Activated naive CD4-positive, alpha-beta T cell treated with anti-CD3 and anti-CD28 coated beads, Interleukin-2, amount 50 U/mL, for 24 hours (primary cell): ENCODE measurements around the gene APOL4.
"Not testable (repeated sequence)": the region's sequence is repeated elsewhere in the genome, so short reads cannot be mapped to it uniquely, and the experiment has no call there.

Source experiments
- H3K27ac Mint-ChIP-seq: one replicate; pipeline ENCODE4 v1.8.0; 2021; ENCODE audit warnings: mild to moderate bottlenecking, mixed read lengths
- H3K27me3 Mint-ChIP-seq: one replicate; pipeline ENCODE4 v1.8.0; 2021; ENCODE audit warnings: mixed read lengths
- H3K36me3 Mint-ChIP-seq: one replicate; pipeline ENCODE4 v1.8.0; 2021; ENCODE audit warnings: mixed read lengths
- H3K4me1 Mint-ChIP-seq: one replicate; pipeline ENCODE4 v1.8.0; 2021; ENCODE audit warnings: mixed read lengths
- H3K4me3 Mint-ChIP-seq: one replicate; pipeline ENCODE4 v1.8.0; 2021; ENCODE audit warnings: mild to moderate bottlenecking, mixed read lengths
- H3K9me3 Mint-ChIP-seq: one replicate; pipeline ENCODE4 v1.8.0; 2021; ENCODE audit warnings: mixed read lengths

The APOL4 gene

DNA sequence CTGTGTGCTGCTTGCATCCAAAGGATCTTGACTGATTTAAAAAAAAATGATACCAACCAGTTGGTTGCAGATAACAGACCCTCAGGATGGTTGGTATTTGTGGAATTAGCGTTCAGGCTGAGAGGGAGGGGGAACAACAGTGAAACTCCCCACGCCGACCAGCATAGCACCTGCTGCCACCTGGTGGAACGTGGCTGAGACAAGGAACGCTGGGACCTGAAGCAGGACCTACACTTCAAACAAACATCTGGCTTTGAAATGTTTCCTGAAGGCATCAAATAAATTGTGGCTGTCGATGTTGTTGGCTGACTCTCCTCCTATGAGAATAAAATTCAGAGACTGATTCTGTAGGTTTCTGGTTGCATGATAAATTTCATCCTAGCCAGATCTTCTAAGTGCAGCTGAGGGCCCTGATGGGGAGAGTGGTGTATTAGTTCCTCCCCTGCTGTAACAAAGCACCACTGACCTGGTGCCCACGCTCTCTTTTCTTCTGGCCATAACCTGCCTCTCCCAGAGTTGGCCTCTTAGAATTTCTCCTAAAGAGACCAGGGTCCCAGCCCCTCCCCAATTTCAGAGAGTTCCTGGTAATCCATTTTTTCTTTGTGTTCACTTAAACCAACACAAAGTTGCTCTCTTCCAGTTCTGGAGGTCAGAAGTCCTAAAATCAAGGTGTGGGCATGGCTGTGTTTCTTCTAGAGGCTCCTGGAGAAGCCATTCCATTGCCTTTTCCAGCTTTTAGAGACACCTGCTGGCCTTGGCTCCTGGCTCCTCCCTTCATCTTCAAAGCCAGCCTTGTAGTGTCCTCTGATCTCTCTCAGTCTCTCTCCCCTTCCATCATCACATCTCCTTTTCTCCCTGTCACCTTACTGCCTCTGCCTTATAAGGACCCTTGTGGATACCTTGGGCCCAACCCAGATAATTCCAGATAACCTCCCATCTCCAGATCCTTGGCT is 20.5 kb upstream of the APOL4 start:
- Mint-ChIP-seq H3K4me1 (peaks cover 24% of the 10 kb centered on the region), H3K9me3 (no peaks in the 10 kb centered on the region), H3K27ac (peak overlapping the region; percentile 43), H3K36me3 (peaks cover 3% of the 10 kb centered on the region), H3K4me3 (peak overlapping the region; percentile 69), H3K27me3 (no peaks in the 10 kb centered on the region)

DNA sequence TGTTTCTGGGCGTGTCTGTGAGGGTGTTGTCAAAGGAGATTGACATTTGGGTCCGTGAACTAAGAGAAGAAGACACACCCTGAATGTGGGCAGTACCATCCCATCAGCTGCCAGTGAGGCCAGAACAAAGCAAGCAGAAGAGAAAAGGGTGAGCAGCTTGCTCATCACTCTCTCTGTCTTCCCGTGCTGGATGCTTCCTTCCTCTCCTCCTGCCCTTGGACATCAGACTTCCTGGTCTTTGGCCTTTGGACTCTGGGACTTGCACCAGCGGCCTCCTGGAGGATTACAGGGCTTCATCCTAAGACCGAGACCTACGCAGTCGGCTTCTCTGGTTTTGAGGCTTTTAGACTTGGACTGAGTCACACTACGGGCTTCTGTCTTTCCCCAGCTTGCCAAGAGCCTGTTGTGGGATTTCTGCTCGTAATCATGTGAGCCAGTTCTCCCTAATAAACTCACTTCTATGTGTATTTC is 18.9 kb upstream of the APOL4 start:
- peaks cover 24% of the 10 kb centered on the region for H3K4me1 Mint-ChIP-seq
- H3K27ac Mint-ChIP-seq: no peak overlapping the region
- H3K9me3 Mint-ChIP-seq: no peaks in the 10 kb centered on the region
- no peaks in the 10 kb centered on the region for H3K36me3 Mint-ChIP-seq
- H3K27me3 Mint-ChIP-seq: no peaks in the 10 kb centered on the region
- no peak overlapping the region for H3K4me3 Mint-ChIP-seq

DNA sequence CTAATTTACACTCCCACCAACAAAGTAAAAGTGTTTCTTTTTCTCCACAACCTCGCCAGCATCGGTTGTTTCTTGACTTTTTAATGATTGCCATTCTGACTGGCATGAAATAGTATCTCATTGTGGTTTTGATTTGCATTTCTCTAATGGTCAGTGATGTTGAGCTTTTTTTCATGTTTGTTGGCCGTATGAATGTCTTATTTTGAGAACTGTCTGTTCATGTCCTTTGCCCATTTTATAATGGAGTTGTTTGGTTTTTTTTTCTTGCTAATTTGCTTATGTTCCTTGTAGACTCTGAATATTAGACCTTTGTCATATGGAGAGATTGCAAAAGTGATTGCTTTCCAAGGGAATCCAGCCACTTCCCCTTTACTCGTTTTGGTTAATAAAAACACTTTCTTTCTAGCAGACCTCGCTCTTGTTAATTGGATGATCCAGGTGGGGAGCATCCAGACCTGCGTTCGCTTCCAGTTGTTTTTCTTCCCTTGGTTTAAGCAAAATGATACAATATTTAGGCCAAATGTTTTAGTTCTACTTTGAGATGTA is 17.1 kb upstream of the APOL4 start:
- no peaks in the 10 kb centered on the region for H3K36me3 Mint-ChIP-seq
- H3K27ac Mint-ChIP-seq: no peak overlapping the region
- peaks cover 24% of the 10 kb centered on the region for H3K4me1 Mint-ChIP-seq
- no peaks in the 10 kb centered on the region for H3K27me3 Mint-ChIP-seq
- no peak overlapping the region for H3K4me3 Mint-ChIP-seq
- H3K9me3 Mint-ChIP-seq: no peaks in the 10 kb centered on the region

DNA sequence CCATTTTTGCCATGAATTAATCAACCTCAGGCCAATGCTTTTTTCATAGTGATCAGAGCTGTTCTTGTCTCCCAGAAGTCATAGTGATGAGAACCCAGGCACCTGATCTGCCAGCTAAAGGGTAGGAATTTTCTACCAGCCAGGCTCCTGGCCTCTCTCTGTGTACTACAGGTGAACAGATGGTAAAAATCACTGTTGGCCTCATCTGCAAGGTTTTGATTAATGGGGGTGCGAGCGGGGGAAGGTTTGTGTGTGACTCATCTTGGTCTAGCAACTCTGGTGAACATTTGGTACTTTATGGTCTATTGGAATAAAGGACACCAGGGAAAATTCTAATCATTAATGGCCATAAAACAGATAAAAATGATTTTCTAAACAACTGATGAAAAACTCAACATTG is 14.4 kb upstream of the APOL4 start:
- H3K27me3 Mint-ChIP-seq: peaks cover 5% of the 10 kb centered on the region
- no peak overlapping the region for H3K27ac Mint-ChIP-seq

DNA sequence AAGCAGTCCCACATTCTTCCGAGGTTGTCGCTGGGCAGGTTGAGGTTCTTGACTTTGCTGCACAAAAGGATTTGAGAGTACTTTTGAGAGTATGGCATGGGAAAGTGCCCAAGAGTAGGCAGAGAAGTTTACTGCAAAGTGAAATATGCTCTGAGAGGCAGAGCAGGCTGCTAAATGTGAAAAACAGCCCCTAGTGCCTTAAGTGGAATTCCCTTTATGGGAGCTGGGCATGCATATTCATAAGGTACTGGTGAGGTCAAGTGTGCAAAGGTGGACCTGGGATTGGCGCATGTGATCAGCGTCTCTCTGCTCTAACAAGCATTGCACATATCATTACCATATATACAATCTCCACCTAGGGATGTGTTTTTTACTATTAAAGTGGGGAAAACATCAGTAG is 12.0 kb upstream of the APOL4 start:
- Mint-ChIP-seq H3K27ac (no peak overlapping the region), H3K4me3 (no peak overlapping the region), H3K36me3 (peaks cover 5% of the 10 kb centered on the region), H3K4me1 (peaks cover 11% of the 10 kb centered on the region), H3K9me3 (peaks cover 9% of the 10 kb centered on the region), H3K27me3 (peaks cover 9% of the 10 kb centered on the region)

More for the DNA sequence above, 14.4 kb upstream of the APOL4 start:
- Mint-ChIP-seq H3K36me3 (no peaks in the 10 kb centered on the region), H3K4me3 (no peak overlapping the region), H3K9me3 (no peaks in the 10 kb centered on the region), H3K4me1 (peaks cover 10% of the 10 kb centered on the region)

DNA sequence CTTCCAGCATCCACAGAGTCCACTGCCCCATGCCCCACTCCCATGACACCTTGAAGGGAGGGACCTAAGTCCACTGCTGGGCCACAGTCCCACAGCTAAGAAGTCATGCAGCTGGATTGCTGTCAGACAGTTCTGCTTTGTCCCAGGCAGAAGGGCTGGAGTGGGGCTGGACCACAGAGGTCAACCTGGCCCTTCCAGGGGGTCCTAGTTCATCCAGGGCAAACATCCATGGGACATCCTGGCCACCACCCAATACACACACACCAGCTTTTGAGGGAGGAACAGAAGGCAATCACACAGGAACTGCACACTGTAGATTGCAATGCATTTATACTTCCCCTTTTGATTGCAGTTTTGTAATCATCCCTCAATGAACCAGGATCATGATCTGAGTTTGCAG is 11.3 kb upstream of the APOL4 start:
- Mint-ChIP-seq H3K4me1 (peaks cover 11% of the 10 kb centered on the region), H3K9me3 (peaks cover 9% of the 10 kb centered on the region), H3K27ac (no peak overlapping the region), H3K4me3 (no peak overlapping the region), H3K36me3 (peaks cover 5% of the 10 kb centered on the region), H3K27me3 (peaks cover 9% of the 10 kb centered on the region)

DNA sequence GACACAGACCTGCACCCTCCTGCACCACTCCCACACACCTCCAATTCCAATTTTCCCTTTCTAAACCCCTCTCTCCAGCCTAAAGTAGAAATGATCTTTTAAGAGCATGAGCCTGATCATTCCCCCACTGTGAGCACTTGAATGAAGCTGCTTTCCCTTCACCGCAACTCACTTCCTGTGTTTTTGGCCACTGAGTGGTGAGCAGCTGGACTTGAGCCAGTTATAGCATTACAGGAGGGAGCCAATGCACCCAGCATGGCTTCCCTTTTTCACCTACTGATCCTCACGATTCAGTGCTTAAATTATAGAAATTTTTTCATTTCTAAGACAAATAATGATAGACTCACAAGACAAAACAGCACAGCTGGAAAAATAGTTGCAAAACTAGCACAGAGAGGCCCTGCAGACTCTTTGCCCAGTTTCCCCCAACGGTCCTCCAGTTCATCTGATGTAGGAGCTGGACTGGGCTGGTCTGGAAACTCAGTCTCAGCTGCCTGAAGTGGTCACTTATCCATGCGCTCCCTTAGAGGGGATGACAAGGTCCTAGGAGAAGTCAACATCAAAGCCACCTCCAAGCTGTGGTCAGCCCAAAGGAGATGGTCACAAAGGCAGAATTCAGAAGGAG is 9.7 kb upstream of the APOL4 start:
- H3K9me3 Mint-ChIP-seq: peaks cover 9% of the 10 kb centered on the region
- peaks cover 9% of the 10 kb centered on the region for H3K27me3 Mint-ChIP-seq
- H3K4me1 Mint-ChIP-seq: peaks cover 11% of the 10 kb centered on the region
- peaks cover 5% of the 10 kb centered on the region for H3K36me3 Mint-ChIP-seq
- H3K27ac Mint-ChIP-seq: no peak overlapping the region
- H3K4me3 Mint-ChIP-seq: no peak overlapping the region

DNA sequence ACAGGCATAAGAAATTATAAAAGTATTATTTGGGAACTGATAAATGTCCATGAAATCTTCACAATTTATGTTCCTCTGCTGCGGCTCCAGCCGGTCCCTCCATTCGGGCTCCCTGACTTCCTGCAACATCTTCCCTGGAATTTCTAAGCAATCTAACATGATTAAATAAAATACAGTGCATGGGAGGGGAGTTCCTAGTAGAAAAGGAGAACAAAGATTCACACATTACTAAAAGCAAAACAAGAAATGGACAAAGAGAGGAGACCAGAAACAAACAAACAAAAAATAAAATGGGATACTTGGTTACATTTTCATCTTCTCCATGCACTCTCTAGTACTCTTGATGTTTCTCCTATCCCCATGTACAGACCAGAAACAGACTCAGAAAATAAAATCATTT is 8.6 kb upstream of the APOL4 start:
- Mint-ChIP-seq H3K36me3 (peaks cover 5% of the 10 kb centered on the region), H3K9me3 (peaks cover 9% of the 10 kb centered on the region), H3K27ac (no peak overlapping the region), H3K4me3 (no peak overlapping the region), H3K4me1 (peaks cover 11% of the 10 kb centered on the region), H3K27me3 (peaks cover 9% of the 10 kb centered on the region)

DNA sequence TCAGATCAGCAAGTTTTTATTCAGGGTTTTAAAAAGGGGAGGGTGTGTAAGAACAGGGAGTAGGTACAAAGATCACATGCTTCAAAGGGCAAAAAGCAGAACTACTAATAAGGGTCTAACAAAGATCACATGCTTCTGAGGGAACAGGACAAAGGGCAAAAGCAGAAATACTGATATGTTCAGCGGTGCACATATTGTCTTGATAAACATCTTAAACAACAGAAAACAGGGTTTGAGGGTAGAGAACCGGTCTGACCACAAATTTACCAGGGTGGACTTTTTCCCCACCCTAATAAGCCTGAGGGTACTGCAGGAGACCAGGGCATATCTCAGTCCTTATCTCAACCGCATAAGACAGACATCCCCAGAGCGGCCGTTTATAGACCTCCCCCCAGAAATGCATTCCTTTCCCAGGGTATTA is 7.9 kb upstream of the APOL4 start:
- H3K9me3 Mint-ChIP-seq, H3K27me3 Mint-ChIP-seq, H3K4me3 Mint-ChIP-seq, H3K27ac Mint-ChIP-seq, H3K36me3 Mint-ChIP-seq: not testable (repeated sequence)
- H3K4me1 Mint-ChIP-seq: peaks cover 11% of the 10 kb centered on the region

DNA sequence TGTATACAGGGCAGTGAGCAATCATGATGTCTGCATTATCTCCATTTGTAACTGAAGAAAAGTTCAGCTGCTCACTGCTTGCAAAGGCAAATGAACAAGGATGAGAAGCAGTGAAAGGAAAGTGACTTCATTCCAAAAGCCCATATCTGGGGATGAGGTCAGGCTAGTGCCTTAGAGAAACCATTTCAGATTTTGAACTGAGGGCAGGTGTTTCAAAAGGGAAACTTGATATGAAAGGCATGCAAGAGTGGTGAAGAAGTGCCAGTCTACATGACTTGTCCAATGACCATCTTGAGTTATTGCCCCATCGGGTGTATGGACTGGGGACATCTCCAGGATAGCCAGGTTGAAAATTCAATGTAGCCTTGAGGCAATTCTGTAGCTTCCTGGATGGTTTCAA is 7.3 kb upstream of the APOL4 start:
- Mint-ChIP-seq H3K4me1 (peaks cover 14% of the 10 kb centered on the region), H3K4me3 (no peak overlapping the region), H3K36me3 (peaks cover 5% of the 10 kb centered on the region), H3K27me3 (peaks cover 9% of the 10 kb centered on the region), H3K9me3 (peaks cover 9% of the 10 kb centered on the region), H3K27ac (no peak overlapping the region)

DNA sequence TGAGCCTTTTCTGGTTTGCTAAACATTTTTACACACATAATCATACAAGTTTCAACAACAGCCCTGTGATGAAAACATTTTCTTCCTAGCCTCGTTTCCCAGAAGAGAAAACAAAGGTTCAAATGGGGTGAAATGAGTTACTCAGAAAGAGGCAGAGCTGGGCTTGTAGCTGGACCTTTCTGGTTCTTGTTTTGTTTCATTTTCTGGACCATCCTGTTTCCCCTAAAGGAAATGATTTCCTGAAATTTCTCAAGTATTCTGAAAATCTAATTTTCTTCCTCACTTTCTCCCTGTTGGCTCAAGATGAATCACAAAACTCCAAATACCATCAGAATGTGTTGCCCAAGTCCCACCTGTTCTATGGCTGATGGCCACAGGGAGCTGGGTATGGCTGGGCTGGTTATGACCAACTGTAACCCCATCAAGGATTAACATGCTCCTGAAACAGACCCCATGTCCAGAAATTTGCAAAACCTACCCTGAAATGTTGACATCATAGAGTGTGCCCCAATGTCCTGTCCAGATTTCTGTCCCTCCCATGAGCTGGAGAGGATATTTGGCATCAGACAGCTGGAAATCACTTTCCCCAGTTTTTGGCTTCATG is 6.7 kb upstream of the APOL4 start:
- H3K9me3 Mint-ChIP-seq: peaks cover 9% of the 10 kb centered on the region
- H3K27me3 Mint-ChIP-seq: peaks cover 9% of the 10 kb centered on the region
- no peak overlapping the region for H3K27ac Mint-ChIP-seq
- H3K4me3 Mint-ChIP-seq: no peak overlapping the region
- H3K36me3 Mint-ChIP-seq: peaks cover 5% of the 10 kb centered on the region
- peaks cover 14% of the 10 kb centered on the region for H3K4me1 Mint-ChIP-seq

DNA sequence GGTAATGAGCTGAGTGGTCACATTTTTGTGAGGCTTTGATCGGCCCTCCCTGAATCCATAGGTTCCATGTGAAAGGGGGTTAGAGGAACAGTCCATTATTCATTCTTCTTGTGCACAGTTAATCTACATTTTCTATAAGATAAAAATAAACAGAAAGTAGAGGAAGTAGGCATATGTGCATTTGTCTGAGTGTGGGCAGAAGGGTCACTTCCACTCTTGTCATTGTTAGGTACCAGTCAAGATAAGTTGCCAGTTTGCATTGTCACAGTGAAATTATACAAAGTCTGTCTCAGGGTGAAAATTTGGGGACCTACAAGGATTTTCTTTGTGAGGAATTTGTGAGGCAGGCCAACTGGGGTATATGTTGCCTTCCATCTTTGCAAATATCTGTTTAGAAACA is 4.6 kb upstream of the APOL4 start:
- no peak overlapping the region for H3K27ac Mint-ChIP-seq
- peaks cover 9% of the 10 kb centered on the region for H3K27me3 Mint-ChIP-seq
- H3K4me1 Mint-ChIP-seq: peaks cover 13% of the 10 kb centered on the region
- H3K9me3 Mint-ChIP-seq: peaks cover 9% of the 10 kb centered on the region
- no peak overlapping the region for H3K4me3 Mint-ChIP-seq
- peaks cover 5% of the 10 kb centered on the region for H3K36me3 Mint-ChIP-seq

DNA sequence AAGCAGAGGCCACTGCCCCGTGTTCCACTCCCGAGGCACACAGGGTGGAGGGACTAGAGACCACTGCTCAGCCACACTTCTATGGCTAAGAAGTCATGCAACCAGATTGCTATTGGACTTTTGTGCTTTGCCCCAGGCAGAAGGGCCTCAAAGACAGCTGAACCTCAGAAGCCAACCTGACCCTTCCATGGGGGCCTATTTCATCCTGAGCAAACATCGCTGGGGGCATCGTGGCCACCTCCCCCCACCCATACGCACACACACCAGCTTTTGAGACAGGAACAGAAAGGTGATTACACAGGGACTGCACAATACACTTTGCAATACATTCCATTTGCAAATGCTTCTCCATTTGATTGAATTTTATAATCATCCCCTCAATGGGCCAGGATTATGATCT is 4.0 kb upstream of the APOL4 start:
- not testable (repeated sequence) for H3K4me1 Mint-ChIP-seq, H3K27ac Mint-ChIP-seq, H3K9me3 Mint-ChIP-seq, H3K4me3 Mint-ChIP-seq, H3K27me3 Mint-ChIP-seq, H3K36me3 Mint-ChIP-seq

DNA sequence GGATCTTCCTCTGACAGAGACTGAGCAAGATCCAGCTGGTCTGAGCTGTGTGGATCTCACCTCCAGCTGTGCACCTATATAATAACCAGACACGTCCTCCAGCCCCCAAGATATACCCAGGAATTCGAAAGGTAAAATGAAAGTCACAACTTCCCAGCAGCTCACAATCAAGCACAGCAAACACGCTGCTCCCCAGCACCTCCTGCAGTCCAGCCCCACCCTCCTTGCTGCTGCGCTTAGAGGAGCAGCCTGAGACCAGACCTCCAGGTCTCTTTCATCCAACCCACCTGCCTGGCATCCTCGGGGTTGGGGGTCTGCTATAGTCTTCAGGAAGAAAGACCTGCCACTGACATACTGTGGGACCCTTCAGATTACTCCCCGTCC is 3.0 kb upstream of the APOL4 start:
- Mint-ChIP-seq H3K4me3 (peak overlapping the region; percentile 37), H3K4me1 (peaks cover 3% of the 10 kb centered on the region), H3K27ac (no peak overlapping the region), H3K36me3 (peaks cover 5% of the 10 kb centered on the region), H3K27me3 (peaks cover 2% of the 10 kb centered on the region), H3K9me3 (peaks cover 9% of the 10 kb centered on the region)

DNA sequence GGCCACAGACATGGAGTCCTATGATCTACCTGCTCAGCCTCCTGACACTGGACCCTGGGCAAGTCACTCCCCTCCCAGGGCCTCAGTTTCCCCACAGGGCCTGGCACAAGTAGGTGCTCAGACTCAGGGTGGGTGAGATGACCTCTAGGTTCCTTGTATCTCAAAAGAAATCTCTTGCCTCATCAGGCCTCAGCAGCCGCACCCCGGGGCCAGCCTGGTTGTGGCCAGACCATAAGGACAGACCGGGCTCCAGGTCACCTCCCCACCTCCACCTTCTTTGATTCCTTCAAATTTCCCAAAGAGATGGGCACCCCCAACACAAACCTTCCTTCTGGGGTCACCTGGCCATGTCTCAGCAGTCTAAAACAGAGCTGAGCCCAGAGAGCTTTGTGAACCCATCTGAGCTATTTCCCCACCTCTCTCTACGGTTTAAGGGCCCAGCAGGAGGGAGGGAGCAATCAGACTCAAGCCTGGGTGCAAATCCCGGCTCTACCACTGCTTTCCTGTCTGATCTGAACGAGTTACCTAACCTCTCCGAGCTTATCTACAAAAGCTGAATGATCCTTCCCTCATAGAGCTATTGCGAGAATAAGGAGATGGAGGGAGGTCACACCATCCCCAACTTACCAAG is 2.5 kb upstream of the APOL4 start:
- peaks cover 4% of the 10 kb centered on the region for H3K9me3 Mint-ChIP-seq
- peaks cover 3% of the 10 kb centered on the region for H3K4me1 Mint-ChIP-seq
- H3K36me3 Mint-ChIP-seq: peaks cover 4% of the 10 kb centered on the region
- no peak overlapping the region for H3K27ac Mint-ChIP-seq
- H3K27me3 Mint-ChIP-seq: peaks cover 2% of the 10 kb centered on the region
- peak overlapping the region; percentile 37 for H3K4me3 Mint-ChIP-seq
